Activated naive CD8-positive, alpha-beta T cell treated with anti-CD3 and anti-CD28 coated beads for 36 hours (primary cell): ENCODE data around the gene MTFR1L. TPM values are rescaled to one million over a fixed set of nuclear protein-coding genes. Genes with fewer than 3 reads are reported as not detected.

Source experiments
- DNase-seq: peaks from one replicate; pipeline ENCODE4 v3.0.0; 2021
- H3K27ac Mint-ChIP-seq: one replicate; pipeline ENCODE4 v1.8.0; 2022; ENCODE audit warnings: mild to moderate bottlenecking, moderate library complexity, mixed read lengths
- H3K27me3 Mint-ChIP-seq: one replicate; pipeline ENCODE4 v1.8.0; 2022; ENCODE audit warnings: mild to moderate bottlenecking, mixed read lengths
- H3K36me3 Mint-ChIP-seq: one replicate; pipeline ENCODE4 v1.8.0; 2021; ENCODE audit warnings: mild to moderate bottlenecking, mixed read lengths
- H3K4me1 Mint-ChIP-seq: one replicate; pipeline ENCODE4 v1.8.0; 2021; ENCODE audit warnings: mixed read lengths
- H3K4me3 Mint-ChIP-seq: one replicate; pipeline ENCODE4 v1.8.0; 2022; ENCODE audit warnings: mild to moderate bottlenecking, moderate library complexity, mixed read lengths
- H3K9me3 Mint-ChIP-seq: one replicate; pipeline ENCODE4 v1.8.0; 2022; ENCODE audit warnings: mixed read lengths
- total RNA-seq, 2 experiments: library from RNA; stranded (reverse); gene quantifications; one replicate each; pipeline ENCODE4 v1.2.3, GENCODE V29; 2021

MTFR1L gene
- total RNA-seq, 2 experiments from 2014 or later, result 23.3 to 23.4 TPM

DNA sequence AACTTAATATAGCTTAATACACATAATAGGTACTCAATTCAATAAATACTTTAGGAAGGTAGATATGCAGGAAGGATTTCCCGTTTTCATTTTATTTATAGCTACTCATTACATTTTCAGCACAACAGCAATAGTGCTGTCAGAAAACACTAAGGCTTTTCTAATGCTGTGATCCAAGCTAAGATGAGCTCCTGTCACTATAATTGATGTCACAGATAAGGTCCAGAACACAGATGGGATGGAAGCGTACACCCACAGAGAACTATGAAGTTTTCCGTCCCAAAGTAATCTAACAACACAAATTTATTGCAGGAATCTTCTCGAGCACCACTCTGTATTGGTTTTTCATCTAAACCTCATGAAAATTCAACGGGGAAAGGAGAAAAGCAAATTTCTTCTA is 25.9 kb downstream of the MTFR1L start:
- no peaks in the 10 kb centered on the region for H3K9me3 Mint-ChIP-seq
- no peak for DNase-seq
- no peak overlapping the region for H3K27ac Mint-ChIP-seq

DNA sequence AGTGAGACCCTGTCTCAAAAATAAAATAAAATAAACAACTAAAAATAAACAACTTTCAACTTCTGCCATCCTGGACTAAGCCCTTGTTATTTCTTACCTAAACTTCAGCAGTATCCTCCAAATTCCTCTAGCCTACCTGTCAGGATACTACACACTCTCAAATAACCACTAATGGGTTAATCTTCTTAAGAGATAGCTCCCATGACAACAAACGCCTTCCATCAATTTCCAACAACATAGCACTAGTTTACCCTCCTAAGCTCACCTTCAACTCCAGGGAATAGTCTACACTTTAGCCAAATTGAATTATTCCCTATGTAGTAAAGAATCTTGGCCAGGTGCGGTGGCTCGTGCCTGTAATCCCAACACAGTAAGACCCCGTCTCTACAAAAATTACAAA is 28.2 kb downstream of the MTFR1L start:
- no peaks in the 10 kb centered on the region for H3K27me3 Mint-ChIP-seq
- peaks cover 9% of the 10 kb centered on the region for H3K36me3 Mint-ChIP-seq
- no peak for DNase-seq
- peaks cover 1% of the 10 kb centered on the region for H3K4me1 Mint-ChIP-seq
- H3K27ac Mint-ChIP-seq, result no peak overlapping the region
- H3K9me3 Mint-ChIP-seq, result no peaks in the 10 kb centered on the region
- no peak overlapping the region for H3K4me3 Mint-ChIP-seq

More for the DNA sequence above, 25.9 kb downstream of the MTFR1L start:
- H3K27me3 Mint-ChIP-seq, result no peaks in the 10 kb centered on the region
- H3K36me3 Mint-ChIP-seq, result peaks cover 9% of the 10 kb centered on the region
- no peak overlapping the region for H3K4me3 Mint-ChIP-seq
- peaks cover 1% of the 10 kb centered on the region for H3K4me1 Mint-ChIP-seq

- Mint-ChIP-seq H3K36me3 (peaks cover 11% of the 10 kb centered on the region), H3K4me1 (peaks cover under 1% of the 10 kb centered on the region), H3K4me3 (no peak overlapping the region), H3K27ac (no peak overlapping the region), H3K9me3 (no peaks in the 10 kb centered on the region), H3K27me3 (no peaks in the 10 kb centered on the region)
- DNase-seq, result no peak
These were observed 28.8 kb downstream of the MTFR1L start for GRCh38 chr1:25848531-25848930.

DNA sequence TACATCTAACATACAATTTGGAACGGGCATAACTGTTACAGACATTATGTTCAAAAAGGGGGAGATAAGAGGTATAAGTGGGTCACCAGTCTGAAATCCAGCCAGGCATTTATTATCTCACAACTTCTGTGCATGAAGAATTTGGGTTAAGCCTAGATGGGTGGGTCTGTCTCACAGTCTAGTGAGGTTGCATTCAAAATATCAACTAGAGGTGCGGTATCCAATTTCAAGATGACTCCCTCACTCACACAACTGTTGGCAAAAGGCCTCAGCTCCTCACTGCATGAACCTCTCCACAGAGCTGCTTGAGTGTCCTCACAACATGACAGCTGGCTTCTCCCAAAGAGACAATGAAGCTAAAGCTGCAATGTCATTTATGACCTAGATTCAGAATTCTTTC is 34.8 kb downstream of the MTFR1L start:
- no peaks in the 10 kb centered on the region for H3K27me3 Mint-ChIP-seq
- no peaks in the 10 kb centered on the region for H3K9me3 Mint-ChIP-seq
- H3K36me3 Mint-ChIP-seq, result peaks cover 12% of the 10 kb centered on the region
- no peak overlapping the region for H3K4me3 Mint-ChIP-seq
- no peak overlapping the region for H3K27ac Mint-ChIP-seq
- DNase-seq, result no peak
- peaks cover 12% of the 10 kb centered on the region for H3K4me1 Mint-ChIP-seq

GRCh38 chr1:25856856-25857255 is 37.1 kb downstream of the MTFR1L start:
- peaks cover 23% of the 10 kb centered on the region for H3K4me1 Mint-ChIP-seq
- H3K9me3 Mint-ChIP-seq, result no peaks in the 10 kb centered on the region
- H3K27ac Mint-ChIP-seq, result no peak overlapping the region
- peaks cover 17% of the 10 kb centered on the region for H3K36me3 Mint-ChIP-seq
- H3K4me3 Mint-ChIP-seq, result no peak overlapping the region
- no peaks in the 10 kb centered on the region for H3K27me3 Mint-ChIP-seq
- no peak for DNase-seq

- no peaks in the 10 kb centered on the region for H3K9me3 Mint-ChIP-seq
- no peaks in the 10 kb centered on the region for H3K27me3 Mint-ChIP-seq
- peak overlapping the region; percentile 91 for H3K27ac Mint-ChIP-seq
- no peak for DNase-seq
- H3K4me3 Mint-ChIP-seq, result peak overlapping the region; percentile 90
- H3K4me1 Mint-ChIP-seq, result peaks cover 23% of the 10 kb centered on the region
- peaks cover 22% of the 10 kb centered on the region for H3K36me3 Mint-ChIP-seq
These were observed 38.7 kb downstream of the MTFR1L start for GRCh38 chr1:25858494-25858893.

GRCh38 chr1:25858906-25859789 is 39.4 kb downstream of the MTFR1L start, which contains the start of gene AUNIP:
TSS of gene AUNIP (minus strand) at chr1:25859457. CDS start at chr1:25859357, 100 bp downstream.
- no peaks in the 10 kb centered on the region for H3K9me3 Mint-ChIP-seq
- peaks cover 22% of the 10 kb centered on the region for H3K36me3 Mint-ChIP-seq
- H3K4me3 Mint-ChIP-seq, result peak within 1 kb of the TSS; percentile 90
- peak within 1 kb of the TSS; percentile 94 for H3K27ac Mint-ChIP-seq
- no peaks in the 10 kb centered on the region for H3K27me3 Mint-ChIP-seq
- peaks cover 23% of the 10 kb centered on the region for H3K4me1 Mint-ChIP-seq
- peak; percentile 96 for DNase-seq

DNA sequence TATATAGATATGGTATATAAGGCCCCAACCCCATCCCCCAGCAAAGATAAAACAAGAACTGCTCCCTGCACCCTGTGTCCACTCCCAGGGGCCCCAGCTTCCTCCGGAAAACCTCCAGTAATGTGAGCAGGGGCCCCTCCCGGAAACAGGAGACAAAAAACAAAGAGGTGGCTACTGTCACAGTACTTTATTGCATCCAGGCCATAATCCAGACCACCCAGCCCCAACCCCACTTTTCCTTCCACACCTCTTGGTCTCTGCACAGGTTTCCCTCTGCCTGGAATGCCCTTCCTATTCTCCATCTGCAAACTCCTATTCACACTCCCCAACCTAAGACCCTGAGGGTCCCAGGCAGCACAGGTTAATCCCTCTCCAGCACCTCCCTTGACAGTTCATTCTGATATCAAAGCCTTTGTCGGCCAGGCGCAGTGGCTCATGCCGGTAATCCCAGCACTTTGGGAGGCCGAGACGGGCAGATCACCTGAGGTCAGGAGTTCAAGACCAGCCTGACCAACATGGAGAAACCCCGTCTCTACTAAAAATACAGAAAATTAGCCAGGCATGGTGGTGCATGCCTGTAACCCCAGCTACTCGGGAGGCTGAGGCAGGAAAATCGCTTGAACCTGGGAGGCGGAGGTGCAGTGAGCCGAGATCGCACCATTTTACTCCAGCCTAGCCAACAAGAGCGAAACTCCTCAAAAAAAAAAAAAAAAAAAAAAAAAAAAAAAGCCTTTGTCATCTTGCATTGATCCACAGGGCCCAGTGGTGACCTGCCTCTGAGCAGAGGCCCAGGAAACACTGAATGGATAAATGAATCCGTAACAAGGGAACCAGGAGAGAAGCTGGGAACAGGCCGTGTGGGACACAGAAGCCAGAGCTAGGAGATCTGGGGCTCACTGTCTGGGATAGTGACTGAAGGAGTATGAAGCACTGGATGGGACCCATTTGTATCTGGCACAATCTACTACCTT is 41.8 kb downstream of the MTFR1L start:
- no peak for DNase-seq
- Mint-ChIP-seq H3K36me3 (peaks cover 21% of the 10 kb centered on the region), H3K27me3 (no peaks in the 10 kb centered on the region), H3K4me3 (peak overlapping the region; percentile 47), H3K27ac (peak overlapping the region; percentile 46), H3K9me3 (no peaks in the 10 kb centered on the region), H3K4me1 (peaks cover 24% of the 10 kb centered on the region)

DNA sequence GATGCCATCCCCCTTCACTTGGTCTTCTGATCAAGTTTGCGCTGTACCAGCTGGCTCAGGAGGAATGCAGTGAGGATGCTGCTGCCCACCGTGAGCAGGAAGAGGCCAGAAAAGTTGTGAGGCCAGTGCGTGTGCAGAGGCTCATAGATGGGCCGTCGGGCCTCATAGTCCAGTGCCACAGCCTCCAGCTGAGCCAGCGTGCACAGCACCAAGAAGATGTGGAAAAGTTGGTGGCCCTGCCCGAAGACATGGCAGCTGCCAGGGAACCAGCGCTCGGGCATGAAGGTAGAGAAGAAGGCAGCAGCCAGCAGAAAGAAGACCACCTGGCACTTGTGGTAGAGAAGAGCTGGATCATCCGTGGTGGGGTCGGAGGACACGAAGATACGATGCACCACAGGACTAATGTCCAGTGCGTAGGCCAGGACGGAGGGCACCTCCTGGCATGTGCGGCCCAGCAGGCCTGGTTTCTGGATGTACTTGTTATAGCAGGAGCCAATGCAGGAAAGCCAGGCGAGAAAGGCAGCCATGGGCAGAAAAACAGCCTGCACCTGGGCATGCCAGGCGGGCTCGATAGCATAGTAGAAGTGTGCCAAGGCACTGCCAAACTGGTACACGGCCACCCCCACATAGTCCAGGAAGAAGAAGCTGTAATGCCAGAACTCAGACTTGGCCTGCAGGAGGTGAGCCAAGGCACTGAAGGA is 43.2 kb downstream of the MTFR1L start:
- no peak overlapping the region for H3K4me3 Mint-ChIP-seq
- H3K4me1 Mint-ChIP-seq, result peaks cover 22% of the 10 kb centered on the region
- peaks cover 19% of the 10 kb centered on the region for H3K36me3 Mint-ChIP-seq
- H3K27me3 Mint-ChIP-seq, result no peaks in the 10 kb centered on the region
- no peaks in the 10 kb centered on the region for H3K9me3 Mint-ChIP-seq
- no peak overlapping the region for H3K27ac Mint-ChIP-seq
- DNase-seq, result no peak

GRCh38 chr1:25863486-25864262 is 43.9 kb downstream of the MTFR1L start:
- H3K4me3 Mint-ChIP-seq, result no peak overlapping the region
- H3K9me3 Mint-ChIP-seq, result no peaks in the 10 kb centered on the region
- H3K4me1 Mint-ChIP-seq, result peaks cover 16% of the 10 kb centered on the region
- H3K27me3 Mint-ChIP-seq, result no peaks in the 10 kb centered on the region
- H3K27ac Mint-ChIP-seq, result no peak overlapping the region
- no peak for DNase-seq
- H3K36me3 Mint-ChIP-seq, result peaks cover 19% of the 10 kb centered on the region

GRCh38 chr1:25864434-25864833 is 44.7 kb downstream of the MTFR1L start:
- H3K4me3 Mint-ChIP-seq, result no peak overlapping the region
- H3K4me1 Mint-ChIP-seq, result peaks cover 15% of the 10 kb centered on the region
- DNase-seq, result no peak
- H3K27me3 Mint-ChIP-seq, result no peaks in the 10 kb centered on the region
- H3K36me3 Mint-ChIP-seq, result peaks cover 19% of the 10 kb centered on the region
- no peaks in the 10 kb centered on the region for H3K9me3 Mint-ChIP-seq
- H3K27ac Mint-ChIP-seq, result no peak overlapping the region

GRCh38 chr1:25866288-25866687 is 46.5 kb downstream of the MTFR1L start:
- Mint-ChIP-seq H3K27ac (no peak overlapping the region), H3K4me3 (no peak overlapping the region), H3K4me1 (peaks cover 6% of the 10 kb centered on the region), H3K9me3 (no peaks in the 10 kb centered on the region), H3K36me3 (peaks cover 13% of the 10 kb centered on the region), H3K27me3 (no peaks in the 10 kb centered on the region)
- DNase-seq, result no peak

DNA sequence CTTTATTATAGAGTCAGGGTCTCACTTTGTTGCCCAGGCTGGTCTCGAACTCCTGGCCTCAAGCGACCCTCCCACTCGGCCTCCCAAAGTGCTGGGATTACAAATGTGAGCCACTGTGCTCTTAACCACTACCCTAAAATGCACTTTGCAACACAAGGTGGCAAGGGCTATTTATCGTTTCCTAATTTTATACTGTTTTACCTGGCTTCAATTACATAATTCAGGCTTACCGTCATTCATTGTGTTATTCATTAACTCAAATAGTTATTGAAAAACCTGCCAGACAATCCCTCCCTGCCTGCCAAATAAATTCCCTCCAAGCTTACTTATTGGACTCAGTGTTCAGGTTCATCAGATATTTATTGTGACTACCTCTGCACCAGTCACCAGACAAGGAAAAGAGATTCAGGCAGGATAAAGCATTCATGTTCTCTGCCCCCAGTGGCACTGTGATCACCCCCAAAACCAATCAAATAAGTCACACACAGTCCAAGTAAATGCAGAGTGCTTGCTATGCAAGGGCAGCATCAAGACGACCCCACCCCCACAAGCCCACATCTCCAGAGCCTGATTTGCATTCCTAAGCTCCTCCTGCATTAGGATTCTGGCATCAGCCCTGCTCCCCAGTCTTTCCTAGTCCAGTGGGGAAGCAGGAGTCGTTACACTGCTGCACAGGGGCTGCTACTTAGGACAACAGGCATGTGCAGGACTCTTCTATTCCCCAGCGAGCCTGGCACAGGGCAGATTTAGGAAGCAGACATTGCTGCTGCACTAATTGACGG is 47.6 kb downstream of the MTFR1L start:
- H3K36me3 Mint-ChIP-seq, result peaks cover 8% of the 10 kb centered on the region
- no peak overlapping the region for H3K27ac Mint-ChIP-seq
- no peaks in the 10 kb centered on the region for H3K27me3 Mint-ChIP-seq
- no peak for DNase-seq
- H3K4me3 Mint-ChIP-seq, result no peak overlapping the region
- no peaks in the 10 kb centered on the region for H3K9me3 Mint-ChIP-seq
- H3K4me1 Mint-ChIP-seq, result peaks cover 3% of the 10 kb centered on the region
